Activated naive CD8-positive, alpha-beta T cell treated with anti-CD3 and anti-CD28 coated beads, Interleukin-2, amount 50 U/mL, for 24 hours (primary cell): ENCODE measurements around the gene DDA1.
"Not testable (repeated sequence)": the region's sequence is repeated elsewhere in the genome, so short reads cannot be mapped to it uniquely, and the experiment has no call there.

ENCODE experiments used
- ATAC-seq: fragments of 150-1000 bp; cut with Tn5 transposase; one replicate; pipeline ENCODE4 v1.10.0; 2021
- DNase-seq: peaks from one replicate; pipeline ENCODE4 v3.0.0; 2021
- H3K27ac Mint-ChIP-seq: one replicate; pipeline ENCODE4 v1.8.0; 2021; ENCODE audit warnings: mild to moderate bottlenecking, mixed read lengths
- H3K27me3 Mint-ChIP-seq: one replicate; pipeline ENCODE4 v1.8.0; 2021; ENCODE audit warnings: mixed read lengths
- H3K36me3 Mint-ChIP-seq: one replicate; pipeline ENCODE4 v1.8.0; 2021; ENCODE audit warnings: low read depth, mixed read lengths
- H3K4me1 Mint-ChIP-seq: one replicate; pipeline ENCODE4 v1.8.0; 2021; ENCODE audit warnings: mixed read lengths
- H3K4me3 Mint-ChIP-seq: one replicate; pipeline ENCODE4 v1.8.0; 2021; ENCODE audit warnings: mild to moderate bottlenecking, moderate library complexity, mixed read lengths
- H3K9me3 Mint-ChIP-seq: one replicate; pipeline ENCODE4 v1.8.0; 2021; ENCODE audit warnings: mixed read lengths

Gene DDA1

GRCh38 chr19:17352608-17353280 lies 43.4 kb downstream of the DDA1 start:
- Mint-ChIP-seq H3K4me1 (no peaks in the 10 kb centered on the region), H3K27me3 (peaks cover 17% of the 10 kb centered on the region), H3K9me3 (no peaks in the 10 kb centered on the region), H3K36me3 (no peaks in the 10 kb centered on the region), H3K4me3 (no peak overlapping the region), H3K27ac (no peak overlapping the region)
- DNase-seq (no peak), ATAC-seq (no peak)

- peaks cover 15% of the 10 kb centered on the region for H3K27me3 Mint-ChIP-seq
- no peak overlapping the region for H3K27ac Mint-ChIP-seq
- no peaks in the 10 kb centered on the region for H3K36me3 Mint-ChIP-seq
Measured at GRCh38 chr19:17353386-17353785, 44.0 kb downstream of the DDA1 start.

GRCh38 chr19:17357078-17357666 lies 47.8 kb downstream of the DDA1 start:
- ATAC-seq, result no peak
- Mint-ChIP-seq H3K27ac (no peak overlapping the region), H3K9me3 (no peaks in the 10 kb centered on the region), H3K27me3 (peaks cover 5% of the 10 kb centered on the region), H3K4me1 (no peaks in the 10 kb centered on the region), H3K4me3 (no peak overlapping the region), H3K36me3 (no peaks in the 10 kb centered on the region)
- no peak for DNase-seq

More at GRCh38 chr19:17353386-17353785, 44.0 kb downstream of the DDA1 start:
- no peaks in the 10 kb centered on the region for H3K4me1 Mint-ChIP-seq
- H3K4me3 Mint-ChIP-seq, result no peak overlapping the region
- DNase-seq (no peak), ATAC-seq (no peak)
- H3K9me3 Mint-ChIP-seq, result no peaks in the 10 kb centered on the region

GRCh38 chr19:17357724-17358123 lies 48.4 kb downstream of the DDA1 start:
- no peaks in the 10 kb centered on the region for H3K36me3 Mint-ChIP-seq
- DNase-seq, result no peak
- no peak for ATAC-seq
- no peak overlapping the region for H3K27ac Mint-ChIP-seq
- H3K4me1 Mint-ChIP-seq, result no peaks in the 10 kb centered on the region
- peaks cover 6% of the 10 kb centered on the region for H3K27me3 Mint-ChIP-seq
- no peak overlapping the region for H3K4me3 Mint-ChIP-seq
- no peaks in the 10 kb centered on the region for H3K9me3 Mint-ChIP-seq

GRCh38 chr19:17358395-17358794 lies 49.0 kb downstream of the DDA1 start:
- H3K9me3 Mint-ChIP-seq, result no peaks in the 10 kb centered on the region
- peaks cover 3% of the 10 kb centered on the region for H3K27me3 Mint-ChIP-seq
- ATAC-seq, result no peak
- no peak overlapping the region for H3K27ac Mint-ChIP-seq
- DNase-seq, result no peak
- no peaks in the 10 kb centered on the region for H3K4me1 Mint-ChIP-seq
- H3K4me3 Mint-ChIP-seq, result no peak overlapping the region
- H3K36me3 Mint-ChIP-seq, result no peaks in the 10 kb centered on the region

- no peak for DNase-seq
- no peak overlapping the region for H3K27ac Mint-ChIP-seq
- H3K27me3 Mint-ChIP-seq, result peaks cover 4% of the 10 kb centered on the region
- H3K9me3 Mint-ChIP-seq, result no peaks in the 10 kb centered on the region
- H3K4me3 Mint-ChIP-seq, result no peak overlapping the region
- ATAC-seq, result no peak
- H3K36me3 Mint-ChIP-seq, result no peaks in the 10 kb centered on the region
- H3K4me1 Mint-ChIP-seq, result no peaks in the 10 kb centered on the region
Measured at GRCh38 chr19:17359905-17360800, 50.8 kb downstream of the DDA1 start.

GRCh38 chr19:17363852-17364605 lies 54.7 kb downstream of the DDA1 start:
- not testable (repeated sequence) for H3K4me1 Mint-ChIP-seq, H3K27me3 Mint-ChIP-seq, DNase-seq, H3K27ac Mint-ChIP-seq, H3K9me3 Mint-ChIP-seq, ATAC-seq, H3K4me3 Mint-ChIP-seq, H3K36me3 Mint-ChIP-seq

GRCh38 chr19:17365361-17365760 lies 56.0 kb downstream of the DDA1 start:
- Mint-ChIP-seq H3K27ac (no peak overlapping the region), H3K9me3 (no peaks in the 10 kb centered on the region), H3K4me1 (peaks cover 5% of the 10 kb centered on the region), H3K27me3 (peaks cover 10% of the 10 kb centered on the region), H3K4me3 (no peak overlapping the region), H3K36me3 (no peaks in the 10 kb centered on the region)
- ATAC-seq (no peak), DNase-seq (no peak)

GRCh38 chr19:17370026-17370587 lies 60.7 kb downstream of the DDA1 start:
- Mint-ChIP-seq H3K4me1 (peaks cover 7% of the 10 kb centered on the region), H3K36me3 (no peaks in the 10 kb centered on the region), H3K27me3 (peaks cover 10% of the 10 kb centered on the region), H3K9me3 (no peaks in the 10 kb centered on the region), H3K27ac (no peak overlapping the region), H3K4me3 (peak overlapping the region; percentile 5)
- DNase-seq, result no peak
- ATAC-seq, result no peak
